NCI-H1417 (cell line): Measurements from ENCODE around the gene RWDD3.
A peak's percentile ranks its signal among the peaks of the same experiment; 100 is the strongest.

Experiments
- DNase-seq, 3 experiments: peaks; one replicate each; lab custom pipeline; 2025; lab: John Stamatoyannopoulos, UW

RWDD3 gene

GRCh38 chr1:95282518-95282895 is 48.5 kb downstream of the RWDD3 start:
- no peak for DNase-seq

DNA sequence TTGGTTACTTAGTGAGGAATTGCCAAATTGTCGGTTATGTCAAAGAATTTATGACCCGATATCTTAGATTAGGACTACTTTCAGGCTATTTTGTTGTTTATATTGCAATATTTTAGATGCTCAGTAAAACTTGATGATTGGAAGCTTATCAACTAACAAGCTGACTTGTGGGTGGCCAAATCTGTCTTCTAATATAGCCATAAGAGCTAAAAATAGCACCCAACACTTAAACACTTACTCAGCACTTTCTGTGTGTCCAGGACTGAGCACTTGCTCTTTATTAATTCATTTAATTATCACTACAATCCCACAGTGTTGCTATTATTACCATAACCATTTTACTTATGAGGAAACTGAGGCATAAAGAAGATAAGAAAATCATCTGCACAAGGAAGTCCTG is 50.4 kb downstream of the RWDD3 start:
- DNase-seq = no peak

DNA sequence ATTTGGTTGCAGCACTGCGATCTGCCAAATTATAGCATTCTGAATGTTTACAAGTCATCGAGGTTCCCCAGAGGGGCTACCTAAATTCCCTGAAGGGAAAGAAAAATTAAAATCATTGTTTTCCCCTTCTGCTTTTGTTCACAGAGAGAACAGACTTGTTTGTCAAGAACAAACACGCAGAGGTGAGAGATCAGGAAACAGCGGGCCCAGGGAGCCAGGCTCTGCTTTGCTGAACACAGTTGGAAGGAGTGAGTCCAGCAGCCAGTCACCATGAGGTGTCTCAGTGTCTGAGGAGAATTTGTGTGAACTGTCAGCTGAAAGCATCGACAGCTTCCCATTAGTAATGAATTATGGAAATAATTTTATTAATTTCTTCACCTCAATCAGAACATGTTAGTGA is 52.5 kb downstream of the RWDD3 start:
- peak in 2 of 3 experiments; percentile 76 to 92 for DNase-seq

GRCh38 chr1:95287081-95287480 is 53.1 kb downstream of the RWDD3 start:
- DNase-seq = peak in 2 of 3 experiments; percentile 46 to 85

GRCh38 chr1:95287825-95288224 is 53.8 kb downstream of the RWDD3 start:
- DNase-seq = peak in 1 of 3 experiments; percentile 34
